HEK293 (cell line): Measurements from ENCODE around the gene RAMP3.

Source experiments
- CTCF ChIA-PET: fragments of 350-600 bp; formaldehyde crosslinking; extraction: SDS; loops from one replicate; lab custom pipeline; 2021; ENCODE audit warnings: antibody characterized with exemption; lab: Yijun Ruan, JAX
- POLR2A ChIA-PET: fragments of 300-600 bp; formaldehyde crosslinking; extraction: SDS; loops from one replicate; lab custom pipeline; 2020; ENCODE audit warnings: antibody characterized with exemption, inconsistent platforms; lab: Yijun Ruan, JAX
- H3K27ac ChIP-seq: fragments of 200-500 bp; sonication (Bioruptor generic); 2 replicates; pipeline ENCODE4 v1.5.1; 2014; ENCODE audit warnings: low read depth, low read length, control low read depth, inconsistent platforms; ENCODE audit errors: extremely low read depth
- H3K36me3 ChIP-seq, 2 experiments: fragments of 200-500 bp in 1 of 2; sonication (Bioruptor generic) in 1 of 2; 1 replicate in 1 of 2; 2 replicates in 1 of 2; pipeline ENCODE4 v1.5.1; 2014 to 2017; ENCODE audit warnings: inconsistent platforms in 2 of 2, low read length in 2 of 2; ENCODE audit not compliant: control insufficient read depth in 2 of 2, insufficient read depth in 1 of 2
- H3K4me1 ChIP-seq: fragments of 200-500 bp; sonication (Bioruptor generic); 2 replicates; pipeline ENCODE4 v1.5.1; 2014; ENCODE audit warnings: mild to moderate bottlenecking, low read length, inconsistent platforms; ENCODE audit not compliant: control insufficient read depth, insufficient read depth
- H3K4me3 ChIP-seq: 2 replicates; pipeline ENCODE4 v1.5.1; 2011; ENCODE audit warnings: low read depth, mild to moderate bottlenecking, control low read depth, low read length, moderate library complexity
- H3K9me3 ChIP-seq: fragments of 200-500 bp; sonication (Bioruptor generic); 2 replicates; pipeline ENCODE4 v1.5.1; 2014; ENCODE audit warnings: low read depth, low read length, inconsistent platforms; ENCODE audit not compliant: control insufficient read depth, insufficient read depth
- EGR2 ChIP-seq: fragments of 450-650 bp; formaldehyde crosslinking; IDR thresholded peaks from 2 replicates; pipeline ENCODE4 v1.5.1; 2016; ENCODE audit warnings: low read depth, missing biosample characterization, missing genetic modification characterization
- GFI1B ChIP-seq: fragments of 450-650 bp; formaldehyde crosslinking; IDR thresholded peaks from 2 replicates; pipeline ENCODE4 v1.5.1; 2016; ENCODE audit warnings: missing biosample characterization, missing genetic modification characterization
- KLF1 ChIP-seq: fragments of 450-650 bp; formaldehyde crosslinking; IDR thresholded peaks from 2 replicates; pipeline ENCODE4 v1.5.1; 2016; ENCODE audit warnings: missing biosample characterization, missing genetic modification characterization
- SP2 ChIP-seq: fragments of 450-650 bp; formaldehyde crosslinking; IDR thresholded peaks from 2 replicates; pipeline ENCODE4 v1.5.1; 2016; ENCODE audit warnings: missing biosample characterization, missing genetic modification characterization
- SP3 ChIP-seq: fragments of 450-650 bp; formaldehyde crosslinking; IDR thresholded peaks from 2 replicates; pipeline ENCODE4 v1.5.1; 2016; ENCODE audit warnings: missing biosample characterization, missing genetic modification characterization
- WT1 ChIP-seq: fragments of 450-650 bp; formaldehyde crosslinking; IDR thresholded peaks from 2 replicates; pipeline ENCODE4 v1.5.1; 2016; ENCODE audit warnings: missing biosample characterization, missing genetic modification characterization
- ZBTB17 ChIP-seq: fragments of 450-650 bp; formaldehyde crosslinking; IDR thresholded peaks from 2 replicates; pipeline ENCODE4 v1.5.1; 2016; ENCODE audit warnings: missing biosample characterization, missing genetic modification characterization
- ZEB2 ChIP-seq: fragments of 450-650 bp; formaldehyde crosslinking; IDR thresholded peaks from 2 replicates; pipeline ENCODE4 v1.5.1; 2016; ENCODE audit warnings: missing biosample characterization, missing genetic modification characterization
- ZNF121 ChIP-seq: fragments of 450-650 bp; formaldehyde crosslinking; IDR thresholded peaks from 2 replicates; pipeline ENCODE4 v1.5.1; 2016; ENCODE audit warnings: missing biosample characterization, missing genetic modification characterization
- ZNF157 ChIP-seq: fragments of 450-650 bp; formaldehyde crosslinking; IDR thresholded peaks from 2 replicates; pipeline ENCODE4 v1.5.1; 2016; ENCODE audit warnings: missing biosample characterization, missing genetic modification characterization
- ZNF175 ChIP-seq: fragments of 450-650 bp; formaldehyde crosslinking; IDR thresholded peaks from 2 replicates; pipeline ENCODE4 v1.5.1; 2016; ENCODE audit warnings: missing biosample characterization, missing genetic modification characterization
- ZNF266 ChIP-seq: fragments of 450-650 bp; formaldehyde crosslinking; IDR thresholded peaks from 2 replicates; pipeline ENCODE4 v1.5.1; 2016; ENCODE audit warnings: missing biosample characterization, missing genetic modification characterization, low read depth
- ZNF324 ChIP-seq: fragments of 450-650 bp; formaldehyde crosslinking; IDR thresholded peaks from 2 replicates; pipeline ENCODE4 v1.5.1; 2016; ENCODE audit warnings: missing biosample characterization, missing genetic modification characterization
- ZNF426 ChIP-seq: fragments of 450-650 bp; formaldehyde crosslinking; IDR thresholded peaks from 2 replicates; pipeline ENCODE4 v1.5.1; 2017; ENCODE audit warnings: missing biosample characterization, missing genetic modification characterization, mild to moderate bottlenecking, inconsistent platforms, moderate library complexity
- ZNF701 ChIP-seq: fragments of 450-650 bp; formaldehyde crosslinking; IDR thresholded peaks from 2 replicates; pipeline ENCODE4 v1.5.1; 2016; ENCODE audit warnings: missing biosample characterization, missing genetic modification characterization
- ZNF768 ChIP-seq: fragments of 450-650 bp; formaldehyde crosslinking; IDR thresholded peaks from 2 replicates; pipeline ENCODE4 v1.5.1; 2018; ENCODE audit warnings: missing biosample characterization, mild to moderate bottlenecking, missing genetic modification characterization
- ZNF785 ChIP-seq: fragments of 450-650 bp; formaldehyde crosslinking; IDR thresholded peaks from 2 replicates; pipeline ENCODE4 v1.5.1; 2016; ENCODE audit warnings: missing biosample characterization, missing genetic modification characterization
- ZXDB ChIP-seq: fragments of 450-650 bp; formaldehyde crosslinking; IDR thresholded peaks from 2 replicates; pipeline ENCODE4 v1.5.1; 2016; ENCODE audit warnings: missing biosample characterization, missing genetic modification characterization
- TF ChIP-seq, protein P1 (sequence below): fragments of 450-650 bp; formaldehyde crosslinking; IDR thresholded peaks from 2 replicates; pipeline ENCODE4 v1.5.1; 2016; ENCODE audit warnings: missing biosample characterization, missing genetic modification characterization, low read depth
- TF ChIP-seq, protein P2 (sequence below): fragments of 450-650 bp; formaldehyde crosslinking; IDR thresholded peaks from 2 replicates; pipeline ENCODE4 v1.5.1; 2016; ENCODE audit warnings: missing biosample characterization, missing genetic modification characterization, low read depth
- TF ChIP-seq, protein P3 (sequence below): fragments of 450-650 bp; formaldehyde crosslinking; IDR thresholded peaks from 2 replicates; pipeline ENCODE4 v1.5.1; 2016; ENCODE audit warnings: missing biosample characterization, missing genetic modification characterization

RAMP3 gene

DNA sequence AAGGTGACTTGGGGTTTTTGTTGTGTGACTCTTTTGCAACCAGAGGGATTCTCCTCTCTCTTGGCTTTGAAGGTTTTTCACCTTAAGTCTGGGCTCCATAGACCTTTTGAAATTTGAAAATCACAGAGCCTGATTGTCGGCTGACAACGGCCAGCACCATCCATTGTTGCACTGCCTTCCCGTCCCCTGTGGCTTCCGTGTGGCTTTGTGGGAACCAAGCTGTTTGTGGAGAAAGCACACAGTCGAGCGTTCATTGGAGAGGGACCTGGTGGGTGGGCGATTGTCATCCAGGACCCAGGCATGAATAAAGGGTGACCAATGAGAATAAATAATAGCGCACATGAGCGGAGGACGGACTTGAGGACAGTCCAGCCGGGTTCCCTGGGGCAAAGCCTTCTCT is 7.4 kb upstream of the RAMP3 start:
- TF ChIP-seq WT1 (tag by site-specific recombination) (no peak), ZNF121 (tag by site-specific recombination) (no peak), SP3 (tag by site-specific recombination) (no peak), ZEB2 (tag by site-specific recombination) (no peak), ZNF768 (no peak), ZNF175 (no peak)
- TF ChIP-seq, protein P1, sequence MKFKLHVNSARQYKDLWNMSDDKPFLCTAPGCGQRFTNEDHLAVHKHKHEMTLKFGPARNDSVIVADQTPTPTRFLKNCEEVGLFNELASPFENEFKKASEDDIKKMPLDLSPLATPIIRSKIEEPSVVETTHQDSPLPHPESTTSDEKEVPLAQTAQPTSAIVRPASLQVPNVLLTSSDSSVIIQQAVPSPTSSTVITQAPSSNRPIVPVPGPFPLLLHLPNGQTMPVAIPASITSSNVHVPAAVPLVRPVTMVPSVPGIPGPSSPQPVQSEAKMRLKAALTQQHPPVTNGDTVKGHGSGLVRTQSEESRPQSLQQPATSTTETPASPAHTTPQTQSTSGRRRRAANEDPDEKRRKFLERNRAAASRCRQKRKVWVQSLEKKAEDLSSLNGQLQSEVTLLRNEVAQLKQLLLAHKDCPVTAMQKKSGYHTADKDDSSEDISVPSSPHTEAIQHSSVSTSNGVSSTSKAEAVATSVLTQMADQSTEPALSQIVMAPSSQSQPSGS (tag by site-specific recombination) = no peak
- TF ChIP-seq, protein P2, sequence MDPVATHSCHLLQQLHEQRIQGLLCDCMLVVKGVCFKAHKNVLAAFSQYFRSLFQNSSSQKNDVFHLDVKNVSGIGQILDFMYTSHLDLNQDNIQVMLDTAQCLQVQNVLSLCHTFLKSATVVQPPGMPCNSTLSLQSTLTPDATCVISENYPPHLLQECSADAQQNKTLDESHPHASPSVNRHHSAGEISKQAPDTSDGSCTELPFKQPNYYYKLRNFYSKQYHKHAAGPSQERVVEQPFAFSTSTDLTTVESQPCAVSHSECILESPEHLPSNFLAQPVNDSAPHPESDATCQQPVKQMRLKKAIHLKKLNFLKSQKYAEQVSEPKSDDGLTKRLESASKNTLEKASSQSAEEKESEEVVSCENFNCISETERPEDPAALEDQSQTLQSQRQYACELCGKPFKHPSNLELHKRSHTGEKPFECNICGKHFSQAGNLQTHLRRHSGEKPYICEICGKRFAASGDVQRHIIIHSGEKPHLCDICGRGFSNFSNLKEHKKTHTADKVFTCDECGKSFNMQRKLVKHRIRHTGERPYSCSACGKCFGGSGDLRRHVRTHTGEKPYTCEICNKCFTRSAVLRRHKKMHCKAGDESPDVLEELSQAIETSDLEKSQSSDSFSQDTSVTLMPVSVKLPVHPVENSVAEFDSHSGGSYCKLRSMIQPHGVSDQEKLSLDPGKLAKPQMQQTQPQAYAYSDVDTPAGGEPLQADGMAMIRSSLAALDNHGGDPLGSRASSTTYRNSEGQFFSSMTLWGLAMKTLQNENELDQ (tag by site-specific recombination) = no peak
- CTCF ChIA-PET = interaction anchor here (1.6 kb wide), 1 partner anchor 14 kb away, joined by 4 read pairs; no protein-coding TSS in a partner anchor
- POLR2A ChIA-PET = no interaction called here

DNA sequence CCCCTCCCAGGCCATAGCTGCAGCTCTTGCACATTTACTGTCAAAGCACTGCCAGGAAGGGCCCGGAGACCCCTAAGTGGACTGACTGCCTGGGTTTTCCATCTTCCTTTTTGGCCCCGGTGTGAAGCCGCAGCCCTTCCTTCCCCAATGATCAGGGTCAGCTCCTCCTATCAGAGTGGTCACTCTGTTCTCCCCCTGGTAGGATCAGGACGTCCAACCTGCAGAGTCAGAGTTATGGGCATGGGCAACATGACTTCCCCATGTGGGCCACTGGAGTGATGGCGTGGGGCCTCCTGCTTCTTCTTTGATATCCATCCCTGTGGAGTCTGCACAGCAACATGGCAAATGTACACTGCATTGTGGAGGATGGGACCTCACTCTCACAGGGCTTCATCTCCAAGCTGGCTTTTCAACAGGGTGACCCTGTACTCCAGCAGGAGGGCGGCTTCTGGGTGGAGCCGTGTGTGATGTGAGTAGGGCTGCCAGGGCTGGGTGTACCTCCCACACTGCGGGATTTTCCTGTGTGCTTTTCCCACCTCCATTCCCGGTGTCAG is 6.4 kb upstream of the RAMP3 start:
- Histone ChIP-seq H3K4me3 (no peak overlapping the region), H3K36me3 (no peaks in the 10 kb centered on the region), H3K9me3 (no peaks in the 10 kb centered on the region), H3K27ac (no peak overlapping the region), H3K4me1 (no peaks in the 10 kb centered on the region; the same call in 1 of the 2 replicates)
- TF ChIP-seq ZBTB17 (tag by site-specific recombination) = no peak
- TF ChIP-seq ZNF157 (tag by site-specific recombination) = peak; percentile 73
- TF ChIP-seq EGR2 (tag by site-specific recombination) = peak; percentile 40; the same call in 1 of the 2 replicates
- POLR2A ChIA-PET = no interaction called here
- CTCF ChIA-PET = interaction anchor here (0.6 to 1.6 kb wide), 3 partner anchors 15 to 173 kb away, joined by 3 to 4 read pairs (median 3); no protein-coding TSS in a partner anchor

More for the DNA sequence above, 7.4 kb upstream of the RAMP3 start:
- Histone ChIP-seq H3K27ac (no peak overlapping the region), H3K4me3 (no peak overlapping the region), H3K36me3 (no peaks in the 10 kb centered on the region), H3K4me1 (no peaks in the 10 kb centered on the region; the same call in 1 of the 2 replicates), H3K9me3 (no peaks in the 10 kb centered on the region)

DNA sequence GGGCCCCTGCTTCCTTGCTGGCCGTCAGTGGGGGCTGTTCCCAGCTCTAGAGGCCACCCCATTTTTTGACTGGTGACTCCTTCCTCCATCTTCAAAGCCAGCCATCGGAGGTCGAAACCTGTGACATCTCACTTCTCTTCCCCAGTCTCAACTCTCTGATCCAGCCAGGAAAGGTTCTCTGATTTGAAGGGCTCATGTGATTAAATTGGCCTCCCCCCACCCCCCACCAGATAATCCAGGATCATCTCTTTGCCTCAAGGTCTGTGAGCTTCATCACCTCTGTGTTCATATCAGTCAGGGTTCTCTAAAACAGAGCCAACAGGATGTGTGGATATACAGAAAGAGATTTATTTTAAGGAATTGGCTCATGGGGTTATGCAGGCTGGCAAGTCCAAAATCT is 5.6 kb upstream of the RAMP3 start:
- Histone ChIP-seq H3K36me3 (no peaks in the 10 kb centered on the region), H3K4me1 (no peaks in the 10 kb centered on the region; the same call in 1 of the 2 replicates), H3K27ac (no peak overlapping the region), H3K9me3 (no peaks in the 10 kb centered on the region), H3K4me3 (no peak overlapping the region)
- CTCF ChIA-PET = interaction anchor here (0.6 to 2.4 kb wide), 3 partner anchors 16 to 172 kb away, joined by 3 to 7 read pairs (median 3); no protein-coding TSS in a partner anchor
- POLR2A ChIA-PET = no interaction called here
- TF ChIP-seq ZNF426 (tag by site-specific recombination) (no peak), ZXDB (no peak), ZNF701 (tag by site-specific recombination) (no peak), KLF1 (tag by site-specific recombination) (no peak), ZNF785 (no peak), ZNF266 (no peak), SP2 (tag by site-specific recombination) (no peak), GFI1B (tag by site-specific recombination) (no peak), ZNF324 (no peak)
- TF ChIP-seq, protein P3, sequence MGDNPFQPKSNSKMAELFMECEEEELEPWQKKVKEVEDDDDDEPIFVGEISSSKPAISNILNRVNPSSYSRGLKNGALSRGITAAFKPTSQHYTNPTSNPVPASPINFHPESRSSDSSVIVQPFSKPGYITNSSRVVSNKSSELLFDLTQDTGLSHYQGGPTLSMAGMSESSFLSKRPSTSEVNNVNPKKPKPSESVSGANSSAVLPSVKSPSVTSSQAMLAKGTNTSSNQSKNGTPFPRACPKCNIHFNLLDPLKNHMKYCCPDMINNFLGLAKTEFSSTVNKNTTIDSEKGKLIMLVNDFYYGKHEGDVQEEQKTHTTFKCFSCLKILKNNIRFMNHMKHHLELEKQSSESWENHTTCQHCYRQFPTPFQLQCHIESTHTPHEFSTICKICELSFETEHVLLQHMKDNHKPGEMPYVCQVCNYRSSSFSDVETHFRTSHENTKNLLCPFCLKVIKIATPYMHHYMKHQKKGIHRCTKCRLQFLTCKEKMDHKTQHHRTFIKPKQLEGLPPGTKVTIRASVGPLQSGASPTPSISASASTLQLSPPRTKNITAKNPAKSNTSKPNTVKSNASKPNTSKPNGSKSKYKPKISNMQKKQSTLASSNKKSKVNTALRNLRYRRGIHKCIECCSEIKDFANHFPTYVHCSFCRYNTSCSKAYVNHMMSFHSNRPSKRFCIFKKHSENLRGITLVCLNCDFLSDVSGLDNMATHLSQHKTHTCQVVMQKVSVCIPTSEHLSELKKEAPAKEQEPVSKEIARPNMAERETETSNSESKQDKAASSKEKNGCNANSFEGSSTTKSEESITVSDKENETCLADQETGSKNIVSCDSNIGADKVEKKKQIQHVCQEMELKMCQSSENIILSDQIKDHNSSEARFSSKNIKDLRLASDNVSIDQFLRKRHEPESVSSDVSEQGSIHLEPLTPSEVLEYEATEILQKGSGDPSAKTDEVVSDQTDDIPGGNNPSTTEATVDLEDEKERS (tag by site-specific recombination) = no peak
